Tracheal epithelial cell (primary cell): ENCODE results near the gene C1orf226. TPM values are rescaled to one million over a fixed set of nuclear protein-coding genes. Genes with fewer than 3 reads are reported as not detected.

Experiments used
- total RNA-seq: library from RNA; depleted of rRNA; stranded (reverse); fragments of >200 nt; gene quantifications from 2 replicates; pipeline ENCODE4 v1.2.1, GENCODE V29; 2014

Gene C1orf226, protein sequence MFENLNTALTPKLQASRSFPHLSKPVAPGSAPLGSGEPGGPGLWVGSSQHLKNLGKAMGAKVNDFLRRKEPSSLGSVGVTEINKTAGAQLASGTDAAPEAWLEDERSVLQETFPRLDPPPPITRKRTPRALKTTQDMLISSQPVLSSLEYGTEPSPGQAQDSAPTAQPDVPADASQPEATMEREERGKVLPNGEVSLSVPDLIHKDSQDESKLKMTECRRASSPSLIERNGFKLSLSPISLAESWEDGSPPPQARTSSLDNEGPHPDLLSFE
- total RNA-seq: under 0.01 and 0.24 TPM in 2 replicates

DNA sequence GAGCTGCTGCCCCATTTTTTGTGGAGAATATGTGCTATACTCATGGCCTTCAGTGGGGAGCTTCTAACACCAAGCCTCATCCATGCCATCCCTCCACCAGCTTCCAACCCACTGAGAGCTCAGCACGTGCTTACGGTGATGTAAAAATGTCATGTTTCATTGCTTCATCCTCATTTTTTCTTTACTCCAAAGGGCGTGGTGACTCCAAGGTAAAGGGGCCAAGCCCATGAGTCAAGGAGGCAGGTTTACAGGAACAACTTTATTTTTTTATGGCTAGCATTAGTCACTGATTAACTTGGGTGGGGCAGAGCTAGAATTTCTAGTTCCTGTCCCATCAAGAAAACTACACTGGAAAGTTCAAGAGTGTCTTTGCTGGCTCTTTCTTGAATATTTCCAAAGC is at the start of gene C1orf226:
C1orf226 (plus strand) TSS at position 346 of the 400 bp plus-strand sequence. CDS start 174 bp downstream, outside the sequence.

DNA sequence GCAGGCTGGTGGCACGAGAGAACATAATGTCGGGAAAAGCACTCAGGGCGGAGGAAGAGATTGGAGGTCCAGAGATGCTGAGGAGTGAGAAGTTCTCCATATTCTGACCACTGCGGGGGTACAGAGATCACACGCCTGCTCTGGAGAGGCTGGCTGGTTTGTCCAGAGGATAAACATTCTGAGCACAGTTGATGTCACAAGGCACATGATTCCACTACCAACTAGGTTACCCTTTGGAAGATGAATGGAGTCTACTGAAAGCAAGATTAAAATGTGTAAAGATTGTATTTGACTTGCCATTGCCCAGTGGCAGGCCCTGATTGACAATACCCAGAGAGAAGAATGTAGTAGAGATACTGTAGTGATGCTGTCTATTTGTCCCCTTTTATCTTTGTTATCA is 4.8 kb upstream of the C1orf226 start, which contains the start of gene SPATA46:
SPATA46 (minus strand) TSS at position 164 of the 400 bp plus-strand sequence; CDS start at position 100, 64 bp downstream.

DNA sequence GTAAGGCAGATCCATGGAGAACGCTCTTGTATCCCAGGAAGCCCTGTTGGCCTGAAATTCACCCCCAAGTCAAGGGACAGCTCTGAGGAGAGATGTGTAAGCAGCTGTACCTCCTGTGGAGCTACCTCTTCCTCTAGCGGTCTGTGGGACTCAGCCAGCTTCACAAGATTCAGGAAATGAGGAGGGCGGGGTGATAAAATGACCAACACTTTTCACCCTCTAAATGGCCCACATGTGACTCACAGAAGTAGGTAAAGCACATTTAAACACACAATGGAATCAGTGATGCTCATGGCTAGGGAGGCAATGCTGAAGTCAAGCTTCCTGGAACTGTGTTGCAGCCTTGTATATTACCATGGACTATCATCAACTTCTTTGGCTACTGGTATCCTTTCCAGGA is 30.5 kb downstream of the C1orf226 start, which contains the start of gene SH2D1B:
SH2D1B (minus strand) TSS at position 135 of the 400 bp plus-strand sequence; CDS start at position 15, 120 bp downstream.

Other genes with a start within 250 kb of the C1orf226 start
- gene SPATA46, start 4.9 kb upstream of the C1orf226 start, total RNA-seq: not detected in 2 replicates
- under 0.01 and 0.21 TPM in 2 replicates for gene SH2D1B, start 30.4 kb downstream of the C1orf226 start, total RNA-seq
- 55.4 and 65.4 TPM in 2 replicates for gene UHMK1, start 116.1 kb downstream of the C1orf226 start, total RNA-seq
- gene UAP1, start 180.0 kb downstream of the C1orf226 start, total RNA-seq: 94.4 and 124 TPM in 2 replicates